Upper lobe of right lung (tissue), 1 donor: Measurements from ENCODE around the gene CERS3. TPM values are rescaled to one million over a fixed set of nuclear protein-coding genes. Genes with fewer than 3 reads are reported as not detected.
A peak's percentile ranks its signal among the peaks of the same experiment; 100 is the strongest.

Experiments used
- ATAC-seq: fragments of 200-7000 bp; cut with Tn5 transposase; one replicate; pipeline ENCODE4 v1.9.1; 2020; ENCODE audit warnings: mild to moderate bottlenecking, moderate library complexity
- DNase-seq: peaks from one replicate; pipeline ENCODE4 v3.0.0-alpha.2; 2020
- H3K27ac ChIP-seq: fragments of 200-600 bp; one replicate; pipeline ENCODE4 v1.8.0; 2022
- H3K27me3 ChIP-seq: fragments of 200-600 bp; one replicate; pipeline ENCODE4 v1.8.0; 2022; ENCODE audit warnings: mild to moderate bottlenecking
- H3K36me3 ChIP-seq: fragments of 200-600 bp; one replicate; pipeline ENCODE4 v1.8.0; 2022
- H3K4me1 ChIP-seq: fragments of 200-600 bp; one replicate; pipeline ENCODE4 v1.8.0; 2022
- H3K4me3 ChIP-seq: fragments of 200-600 bp; one replicate; pipeline ENCODE4 v1.8.0; 2022; ENCODE audit warnings: mild to moderate bottlenecking
- H3K9me3 ChIP-seq: fragments of 200-600 bp; one replicate; pipeline ENCODE4 v1.8.0; 2022
- CTCF ChIP-seq: fragments of 200-600 bp; IDR thresholded peaks from one replicate; pipeline ENCODE4 v1.8.0; 2022; ENCODE audit warnings: antibody characterized with exemption
- intact Hi-C: fragments of 100-400 bp; cut with DNase I; formaldehyde crosslinking; loops from one replicate; pipeline ENCODE4 v1.11.0; 2022
- total RNA-seq: library from RNA; stranded (reverse); fragmentation: NEBNext Ultra II Directional; extraction: Animal tissue kit (Norgen Biotek cat#: 25700); gene quantifications from one replicate; pipeline ENCODE4 v1.2.1, GENCODE V29; 2021
- donor health status: DM: no; HTN: yes; CAD: no; lungs with severe emphysema.

CERS3 gene
- total RNA-seq, 1 donor from 2014 or later: not detected

DNA sequence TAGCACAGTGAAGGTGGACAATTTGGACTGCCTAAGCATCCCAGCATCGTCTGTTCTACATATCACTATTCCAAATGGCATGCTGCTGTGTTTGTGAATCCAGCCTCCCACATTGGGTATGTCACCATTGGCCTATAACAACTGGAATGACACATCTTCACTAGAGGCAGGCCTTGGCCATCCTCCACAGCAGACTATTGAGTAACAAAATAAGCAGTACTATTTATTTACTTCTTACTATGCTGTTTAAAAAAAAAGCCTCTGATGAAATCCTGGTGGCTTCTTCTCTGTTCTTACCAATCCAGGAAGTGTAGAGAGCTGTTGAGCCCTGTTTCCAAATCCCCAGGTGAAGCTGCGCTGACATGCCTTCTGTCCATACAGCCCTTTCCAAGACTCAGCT lies 30.6 kb upstream of the CERS3 start:
- peak; percentile 77 for ATAC-seq
- Histone ChIP-seq H3K36me3 (no peaks in the 10 kb centered on the region), H3K27me3 (no peaks in the 10 kb centered on the region), H3K27ac (no peak overlapping the region), H3K4me1 (no peaks in the 10 kb centered on the region), H3K4me3 (no peak overlapping the region), H3K9me3 (no peaks in the 10 kb centered on the region)
- no peak for TF ChIP-seq CTCF
- intact Hi-C loops: no loop called here
- DNase-seq: no peak

DNA sequence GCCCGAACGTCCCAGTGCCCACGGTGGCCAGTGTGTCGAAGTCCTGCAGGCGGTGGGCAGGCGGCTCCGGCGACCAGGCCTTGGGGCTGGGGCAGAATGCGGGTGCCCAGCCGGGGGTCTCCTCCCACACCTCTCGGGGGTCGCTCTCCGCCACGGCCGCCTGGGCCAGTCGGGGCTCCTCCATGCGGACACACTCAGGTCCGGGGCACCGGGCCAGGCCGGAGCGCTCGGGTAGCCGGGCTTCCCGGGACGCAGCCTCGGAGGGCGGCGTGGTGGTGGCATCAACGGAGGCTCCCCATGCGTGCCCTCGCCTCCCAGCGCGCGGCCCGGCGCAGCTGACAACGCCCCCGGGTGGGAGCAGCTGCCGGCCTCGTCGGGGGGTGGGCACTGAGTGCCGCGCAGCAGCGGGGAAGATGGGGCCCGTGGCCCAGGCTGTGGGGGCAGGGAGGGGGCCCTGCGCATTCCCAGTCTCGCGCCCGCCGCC lies 30.1 kb upstream of the CERS3 start:
- no peak for DNase-seq
- no peaks in the 10 kb centered on the region for H3K27me3 ChIP-seq
- no peak for TF ChIP-seq CTCF
- no peak overlapping the region for H3K4me3 ChIP-seq
- H3K9me3 ChIP-seq: no peaks in the 10 kb centered on the region
- H3K4me1 ChIP-seq: no peaks in the 10 kb centered on the region
- intact Hi-C loops: no loop called here
- H3K36me3 ChIP-seq: no peaks in the 10 kb centered on the region
- H3K27ac ChIP-seq: no peak overlapping the region
- ATAC-seq: peak; percentile 26

- ATAC-seq: peak; percentile 25
- Histone ChIP-seq H3K27ac (no peak overlapping the region), H3K36me3 (no peaks in the 10 kb centered on the region), H3K4me3 (no peak overlapping the region), H3K4me1 (no peaks in the 10 kb centered on the region), H3K27me3 (no peaks in the 10 kb centered on the region), H3K9me3 (no peaks in the 10 kb centered on the region)
- no peak for TF ChIP-seq CTCF
- no peak for DNase-seq
- intact Hi-C loops: no loop called here
These were observed 24.7 kb upstream of the CERS3 start for GRCh38 chr15:100553468-100553867.

DNA sequence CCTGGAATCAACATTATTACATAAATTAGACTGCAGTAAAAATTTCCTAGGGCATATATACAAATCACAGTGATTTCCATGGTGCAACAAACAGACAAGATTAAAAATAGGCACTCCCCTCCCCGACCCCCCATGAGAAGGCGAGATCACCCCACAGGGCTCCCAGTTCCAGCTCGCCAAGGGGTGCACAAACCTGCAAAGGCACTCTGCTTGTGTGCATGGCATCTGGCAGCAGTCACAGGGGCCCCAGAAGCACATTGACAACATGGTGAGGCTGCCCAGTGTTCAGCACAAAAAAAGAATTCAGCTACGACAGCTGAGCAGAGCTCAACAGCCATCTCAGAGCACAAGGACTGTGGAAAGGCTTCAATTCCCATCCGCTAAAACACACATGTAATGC lies 19.2 kb upstream of the CERS3 start:
- no peak for ATAC-seq
- intact Hi-C loops: no loop called here

DNA sequence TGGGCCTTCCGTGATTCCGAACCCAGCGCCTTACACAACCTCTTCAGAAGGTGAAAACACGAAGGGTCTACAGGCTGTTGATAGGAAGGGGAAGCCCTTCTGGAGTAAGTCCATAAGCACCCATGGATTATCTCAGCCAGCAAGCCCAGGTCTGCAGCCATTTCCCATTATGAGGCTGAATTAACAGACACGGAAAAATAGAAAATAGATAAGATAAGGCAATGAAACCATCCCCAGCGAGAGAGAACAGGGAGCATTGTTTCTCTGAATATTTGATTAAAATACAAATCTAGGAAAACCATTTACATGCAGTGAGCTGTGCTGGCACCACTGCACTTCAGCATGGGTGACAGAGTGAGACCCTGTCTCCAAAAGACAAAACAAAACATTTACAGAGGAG lies 16.2 kb upstream of the CERS3 start:
- H3K4me3 ChIP-seq: no peak overlapping the region
- no peaks in the 10 kb centered on the region for H3K36me3 ChIP-seq
- no peaks in the 10 kb centered on the region for H3K9me3 ChIP-seq
- H3K27me3 ChIP-seq: peaks cover 15% of the 10 kb centered on the region
- intact Hi-C loops: no loop called here
- TF ChIP-seq CTCF: no peak
- ATAC-seq (no peak), DNase-seq (no peak)
- H3K4me1 ChIP-seq: no peaks in the 10 kb centered on the region
- H3K27ac ChIP-seq: no peak overlapping the region

More for the DNA sequence above, 19.2 kb upstream of the CERS3 start:
- TF ChIP-seq CTCF: no peak
- Histone ChIP-seq H3K27ac (no peak overlapping the region), H3K4me3 (no peak overlapping the region), H3K36me3 (no peaks in the 10 kb centered on the region), H3K27me3 (peaks cover 15% of the 10 kb centered on the region), H3K9me3 (no peaks in the 10 kb centered on the region), H3K4me1 (no peaks in the 10 kb centered on the region)
- no peak for DNase-seq

- H3K4me1 ChIP-seq: no peaks in the 10 kb centered on the region
- H3K36me3 ChIP-seq: no peaks in the 10 kb centered on the region
- DNase-seq (no peak), ATAC-seq (peak; percentile 48)
- no peak overlapping the region for H3K4me3 ChIP-seq
- peaks cover 15% of the 10 kb centered on the region for H3K27me3 ChIP-seq
- no peaks in the 10 kb centered on the region for H3K9me3 ChIP-seq
- intact Hi-C loops: no loop called here
- TF ChIP-seq CTCF: no peak
- H3K27ac ChIP-seq: no peak overlapping the region
These were observed 15.6 kb upstream of the CERS3 start for GRCh38 chr15:100544338-100544841.
